Gastrocnemius medialis (tissue), 4 donors: Measurements from ENCODE around the gene DCN.

Source experiments
- CTCF ChIP-seq, 5 experiments: fragments of 450-650 bp in 3 of 5; fragments of 200-600 bp in 2 of 5; sonication (generic) in 2 of 5; IDR thresholded peaks in 4 of 5; conservative IDR thresholded peaks in 1 of 5; 1 replicate in 4 of 5; 2 replicates in 1 of 5; pipeline ENCODE4 v1.5.1; 2016 to 2019; ENCODE audit warnings: antibody characterized with exemption in 5 of 5, mild to moderate bottlenecking in 3 of 5, moderate library complexity in 3 of 5
- POLR2A ChIP-seq, 2 donors: fragments of 450-650 bp; IDR thresholded peaks; one replicate each; pipeline ENCODE4 v1.6.1; 2017; ENCODE audit warnings: antibody characterized with exemption in 2 of 2, mild to moderate bottlenecking in 2 of 2, moderate library complexity in 2 of 2

DNA sequence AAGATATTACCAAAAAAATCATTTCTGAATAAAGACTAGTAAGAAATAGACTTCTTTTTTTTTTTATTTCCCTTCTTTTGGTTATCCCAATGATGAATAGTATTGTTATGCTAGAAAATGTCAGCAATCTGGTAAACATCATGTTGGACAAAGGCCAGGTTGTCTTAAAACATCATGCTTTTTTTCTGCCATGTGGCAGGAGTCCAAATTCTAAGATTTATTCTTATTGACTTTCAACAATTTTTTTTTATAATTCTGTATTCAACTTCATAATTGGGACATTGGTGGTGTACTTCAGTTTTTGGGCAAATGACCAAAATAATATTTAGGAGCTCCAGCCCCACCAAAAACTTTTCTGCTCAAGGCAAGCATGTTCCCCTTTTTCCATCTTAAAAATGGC lies 10.5 kb downstream of the DCN start:
- TF ChIP-seq CTCF (IDR thresholded peaks at IDR 0.05 in 4 of 5, conservative IDR thresholded peaks at IDR 0.05 in 1 of 5) (no peak), POLR2A (IDR thresholded peaks at IDR 0.05) (no peak)
